GM18870 (cell line): ENCODE results near the gene LRP2.
"Not testable (repeated sequence)": the region's sequence is repeated elsewhere in the genome, so short reads cannot be mapped to it uniquely, and the experiment has no call there.

Experiments used
- ATAC-seq: cut with Tn5 transposase; IDR thresholded peaks from one replicate; pipeline ENCODE4 v1.9.1; 2021; ENCODE audit warnings: moderate library complexity; ENCODE audit not compliant: unreplicated experiment

The LRP2 gene

DNA sequence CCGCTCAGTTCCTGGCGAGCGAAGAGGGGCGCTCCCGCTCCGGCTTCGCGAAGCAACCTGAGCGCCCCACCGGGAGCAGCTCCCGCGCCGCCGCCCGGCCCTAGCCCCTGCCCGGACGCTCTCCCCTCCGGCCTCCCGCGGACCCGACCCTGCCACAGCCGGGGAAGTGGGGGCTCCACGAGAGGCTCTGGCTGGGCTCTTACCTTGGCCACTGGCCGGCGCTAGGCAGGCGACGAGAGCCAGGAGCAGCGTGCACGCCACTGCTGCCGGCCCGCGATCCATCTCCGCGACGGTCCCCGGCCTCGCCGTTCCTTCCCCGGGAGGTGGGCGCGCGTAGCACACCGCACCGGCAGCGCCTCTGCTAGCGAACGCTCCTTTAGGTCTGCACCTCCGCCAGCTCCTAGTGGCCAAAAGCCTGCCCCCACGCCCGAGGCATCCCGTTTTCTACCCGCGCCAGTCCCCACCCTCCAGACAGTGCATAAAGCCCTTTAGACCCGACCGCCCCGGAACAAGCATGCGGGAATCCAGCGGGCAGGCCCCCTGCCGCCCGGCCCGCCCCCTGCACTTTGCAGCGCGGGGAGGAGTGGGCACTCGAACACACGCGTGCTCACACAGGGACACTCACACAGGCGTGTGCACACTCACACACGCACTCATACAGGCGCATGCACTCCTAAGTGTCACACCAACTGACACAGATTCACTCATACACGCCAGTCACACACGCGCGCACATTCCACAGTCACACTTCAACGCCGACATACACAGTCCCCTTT, at the start of gene LRP2:
TSS of gene LRP2 (minus strand) at position 417 of the 776 bp plus-strand sequence. CDS start at position 282, 135 bp downstream.
- no peak for ATAC-seq

DNA sequence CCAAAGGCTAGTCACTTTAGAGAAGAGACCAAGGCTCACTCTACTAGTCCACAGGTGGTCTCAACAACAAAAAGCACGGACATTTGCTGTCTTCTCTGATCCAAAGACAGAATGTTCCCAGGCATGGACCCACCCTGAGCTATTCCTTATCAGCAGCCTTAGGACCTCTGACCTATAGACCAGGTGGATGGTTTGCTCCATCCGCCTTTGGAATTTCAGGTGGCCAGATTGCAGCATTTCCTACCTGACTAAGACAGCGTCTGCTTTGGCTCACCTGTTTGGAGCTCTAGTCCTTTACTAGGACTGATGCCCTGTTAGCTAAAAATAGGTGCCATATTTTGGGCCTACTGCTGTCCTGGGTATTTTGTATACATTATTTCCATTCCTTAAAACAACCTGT, 44.6 kb upstream of the LRP2 start:
- no peak for ATAC-seq

DNA sequence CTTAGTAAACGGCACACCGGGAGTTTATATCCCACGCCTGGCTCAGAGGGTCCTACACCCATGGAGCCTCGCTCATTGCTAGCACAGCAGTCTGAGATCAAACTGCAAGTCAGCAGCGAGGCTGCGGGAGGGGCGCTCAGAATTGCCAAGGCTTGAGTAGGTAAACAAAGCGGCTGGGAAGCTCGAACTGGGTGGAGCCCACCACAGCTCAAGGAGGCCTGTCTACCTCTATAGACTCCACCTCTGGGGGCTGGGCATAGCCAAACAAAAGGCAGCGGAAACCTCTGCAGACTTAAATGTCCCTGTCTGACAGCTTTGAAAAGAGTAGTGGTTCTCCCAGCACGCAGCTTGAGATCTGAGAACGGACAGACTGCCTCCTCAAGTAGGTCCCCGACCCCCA, 37.2 kb upstream of the LRP2 start:
- ATAC-seq, result not testable (repeated sequence)

DNA sequence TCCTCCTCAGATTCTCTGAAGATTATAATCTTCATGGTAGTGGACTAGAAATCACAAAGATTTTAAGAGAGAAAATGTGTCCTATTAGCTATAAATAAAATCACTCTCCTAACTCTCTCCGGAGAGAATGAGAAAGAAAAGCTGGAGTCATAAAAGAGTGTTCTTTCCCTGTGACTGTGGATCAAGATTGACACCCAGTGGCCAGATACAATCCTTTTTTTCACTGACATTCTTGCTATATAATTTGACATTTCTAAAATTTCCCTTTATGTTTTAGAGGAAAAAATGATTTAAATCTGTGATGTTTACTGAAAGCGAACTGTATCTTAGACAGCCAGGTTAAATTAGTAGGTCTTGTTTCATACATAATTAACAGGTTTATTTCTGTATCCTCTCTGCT, 35.4 kb upstream of the LRP2 start:
- ATAC-seq, result no peak

DNA sequence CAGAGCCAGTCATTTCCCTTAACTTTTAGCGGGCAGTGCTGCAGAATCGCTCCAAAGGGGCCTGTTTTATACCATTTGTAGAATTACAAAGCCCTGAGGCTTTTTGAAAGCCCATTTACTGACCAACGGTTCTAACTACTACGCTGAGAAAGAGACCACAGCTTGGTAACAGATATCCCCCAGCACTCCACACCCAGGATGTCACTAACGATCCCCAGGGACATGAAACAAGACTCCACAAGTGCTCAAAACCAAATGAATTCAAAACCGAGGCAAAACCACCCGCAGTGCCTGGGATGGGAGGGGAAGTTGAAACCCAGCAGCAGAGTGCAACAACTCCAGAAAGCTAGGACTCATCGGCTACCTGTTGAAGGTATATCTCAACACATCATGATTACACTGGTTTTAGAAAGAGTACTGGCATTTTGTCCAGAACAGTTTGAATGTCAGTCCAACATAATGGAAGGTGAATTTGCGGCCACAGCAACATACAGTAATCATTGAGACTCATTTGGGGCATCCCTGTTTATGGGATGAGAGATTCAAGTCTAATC, 33.6 kb upstream of the LRP2 start:
- no peak for ATAC-seq

DNA sequence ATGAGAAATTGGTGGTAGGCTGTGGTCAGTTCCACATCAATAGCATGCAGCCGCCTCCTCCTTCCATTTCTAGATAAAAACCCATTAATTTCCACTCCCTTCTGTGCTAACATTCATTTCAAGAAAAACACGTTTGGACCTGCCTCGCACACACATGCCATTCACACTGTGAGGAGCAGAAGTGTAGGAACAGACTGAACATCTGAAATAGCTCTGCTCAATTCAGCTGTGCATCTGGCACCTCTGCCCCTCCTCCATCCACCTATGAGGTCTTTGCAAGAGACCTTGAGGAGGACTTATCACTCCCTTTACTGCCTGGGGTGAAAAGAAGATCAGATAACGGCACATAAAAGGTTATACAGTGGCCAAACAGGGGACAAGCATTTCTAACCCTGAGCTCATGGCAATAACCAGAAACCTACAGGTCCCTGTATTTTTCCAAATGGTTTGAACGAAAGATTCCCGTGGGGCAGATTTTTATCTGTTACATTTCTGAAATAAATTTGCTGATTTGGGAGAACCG, 30.8 kb upstream of the LRP2 start:
- ATAC-seq, result peak; percentile 52

DNA sequence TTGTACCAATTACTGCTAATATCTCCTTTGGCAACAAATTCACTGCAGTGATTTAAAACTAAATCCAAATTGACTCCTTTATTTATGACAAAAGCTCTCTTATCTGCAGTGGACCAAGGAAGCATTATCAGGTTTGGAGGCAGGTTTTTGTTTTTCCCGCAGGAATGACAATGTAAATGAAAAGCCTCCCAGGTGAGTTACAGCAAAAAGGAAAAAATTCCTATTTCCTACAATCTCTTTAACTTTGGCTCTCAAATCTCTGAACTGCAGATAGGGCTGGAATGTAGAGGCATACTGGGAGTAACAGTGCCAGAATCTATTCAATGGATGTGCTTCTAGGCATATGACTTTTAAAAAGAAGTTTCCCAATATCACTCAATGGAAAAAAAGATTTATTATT, 28.9 kb upstream of the LRP2 start:
- ATAC-seq, result no peak

DNA sequence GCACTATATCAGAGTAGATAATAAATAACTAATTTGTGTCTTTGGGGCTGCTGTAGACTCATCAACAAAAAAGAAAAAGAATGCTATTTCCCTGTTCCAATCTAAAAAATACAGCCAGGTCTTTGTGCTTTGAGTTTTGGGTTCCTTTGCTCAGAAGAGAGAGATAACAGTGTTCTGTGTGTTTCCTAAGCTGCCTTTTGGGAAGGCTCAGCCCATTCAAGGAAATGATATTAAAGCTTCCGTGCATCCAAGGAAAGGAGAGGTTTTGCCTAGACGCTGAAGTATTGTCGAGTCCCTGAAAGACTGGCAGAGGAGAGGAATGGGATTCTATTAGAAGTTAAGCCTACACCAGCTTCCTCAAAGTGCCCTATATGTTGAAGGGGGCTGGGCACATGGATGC, 25.8 kb upstream of the LRP2 start:
- ATAC-seq, result no peak

DNA sequence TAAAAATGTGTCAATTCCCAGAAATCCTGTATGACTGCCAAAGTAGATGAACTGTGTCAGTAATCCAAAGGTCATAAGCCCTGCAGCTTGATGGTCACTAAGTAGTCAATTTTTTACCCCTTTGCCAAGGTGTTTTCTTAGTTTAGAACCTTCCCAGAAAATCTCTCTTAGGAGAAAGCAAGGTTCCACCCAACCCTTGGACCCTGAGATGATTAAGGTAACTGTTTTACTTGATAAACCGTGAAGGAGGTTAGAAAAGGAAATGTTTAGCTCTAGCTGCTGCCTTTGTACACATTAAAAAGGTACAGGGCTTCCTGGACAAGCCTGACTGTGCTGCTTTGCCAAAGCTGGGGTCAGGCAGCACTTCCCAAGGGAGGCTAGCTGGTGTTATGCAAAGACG, 24.4 kb upstream of the LRP2 start:
- no peak for ATAC-seq

DNA sequence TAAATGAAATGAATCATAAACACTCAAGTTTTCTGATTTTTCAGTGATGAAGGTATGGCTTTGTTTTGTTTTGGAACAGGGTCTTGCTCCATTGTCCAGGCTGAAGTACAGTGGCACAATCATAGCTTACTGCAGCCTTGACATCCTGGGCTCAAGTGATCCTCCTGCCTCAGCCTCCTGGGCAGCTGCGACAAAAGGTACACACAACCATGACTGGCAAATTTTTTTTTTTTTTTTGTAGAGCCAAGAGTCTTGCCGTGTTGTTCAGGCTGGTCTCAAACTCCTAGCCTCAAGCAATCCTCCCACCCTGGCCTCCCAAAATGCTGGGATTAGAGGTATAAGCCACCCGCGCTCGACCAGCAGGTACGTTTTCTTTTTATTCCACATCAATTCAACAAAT, 22.5 kb upstream of the LRP2 start:
- no peak for ATAC-seq

DNA sequence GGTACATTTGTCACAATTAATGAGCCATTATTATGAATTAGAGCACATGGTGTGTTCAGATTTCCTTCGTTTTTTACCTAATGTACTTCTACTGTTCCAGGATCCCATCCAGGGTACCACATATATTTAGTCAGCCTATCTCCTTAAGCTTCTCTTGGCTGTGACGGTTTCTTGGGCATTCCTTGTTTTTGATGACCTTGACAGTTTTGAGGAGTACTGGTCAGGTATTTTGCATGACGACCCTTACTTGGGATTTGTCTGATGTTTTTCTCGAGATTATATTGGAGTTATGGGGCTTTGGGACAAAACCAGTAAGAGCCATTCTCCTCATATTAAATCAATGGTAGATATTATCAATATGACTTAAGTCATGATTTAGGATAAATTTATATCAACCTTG, 10.2 kb upstream of the LRP2 start:
- no peak for ATAC-seq

DNA sequence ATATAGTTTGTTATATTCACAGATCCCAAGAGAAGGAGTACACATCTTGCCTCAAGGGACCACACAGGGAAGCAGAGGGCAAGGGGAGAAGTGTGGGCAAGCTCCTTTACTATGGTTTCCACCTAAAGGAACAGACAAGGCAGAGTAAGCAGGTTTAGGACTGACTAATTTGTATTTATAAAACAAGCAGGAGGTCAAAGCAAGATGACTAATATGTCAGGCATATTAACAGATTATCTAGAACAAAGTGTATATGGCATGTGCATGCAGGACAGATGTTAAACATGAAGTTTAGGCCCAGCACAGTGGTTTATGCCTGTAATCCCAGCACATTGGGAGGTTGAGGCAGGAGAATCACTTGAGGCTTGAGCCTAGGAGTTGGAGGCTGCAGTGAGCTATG, 3.7 kb upstream of the LRP2 start:
- no peak for ATAC-seq

DNA sequence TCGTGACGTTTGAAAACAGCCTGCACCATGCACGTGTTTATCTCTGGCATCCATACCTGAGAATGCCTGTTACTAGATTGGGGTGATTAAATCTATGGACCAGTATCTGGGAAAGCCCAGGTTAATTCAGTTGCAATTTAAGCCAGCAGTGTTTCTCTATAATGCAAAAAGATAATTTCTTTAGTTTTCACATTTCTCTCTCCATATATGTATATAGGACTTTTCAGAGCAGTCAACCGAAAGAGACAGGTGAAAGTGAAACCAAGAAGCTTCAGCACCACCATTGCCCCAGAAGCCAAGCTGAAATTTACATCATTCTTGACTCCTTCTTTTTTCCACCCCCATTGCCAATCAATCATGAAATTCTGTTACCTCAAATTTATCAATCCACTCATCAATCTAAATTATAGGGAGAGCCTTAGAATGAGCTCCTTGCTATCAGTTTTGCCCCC, 2.7 kb upstream of the LRP2 start:
- peak; percentile 75 for ATAC-seq

DNA sequence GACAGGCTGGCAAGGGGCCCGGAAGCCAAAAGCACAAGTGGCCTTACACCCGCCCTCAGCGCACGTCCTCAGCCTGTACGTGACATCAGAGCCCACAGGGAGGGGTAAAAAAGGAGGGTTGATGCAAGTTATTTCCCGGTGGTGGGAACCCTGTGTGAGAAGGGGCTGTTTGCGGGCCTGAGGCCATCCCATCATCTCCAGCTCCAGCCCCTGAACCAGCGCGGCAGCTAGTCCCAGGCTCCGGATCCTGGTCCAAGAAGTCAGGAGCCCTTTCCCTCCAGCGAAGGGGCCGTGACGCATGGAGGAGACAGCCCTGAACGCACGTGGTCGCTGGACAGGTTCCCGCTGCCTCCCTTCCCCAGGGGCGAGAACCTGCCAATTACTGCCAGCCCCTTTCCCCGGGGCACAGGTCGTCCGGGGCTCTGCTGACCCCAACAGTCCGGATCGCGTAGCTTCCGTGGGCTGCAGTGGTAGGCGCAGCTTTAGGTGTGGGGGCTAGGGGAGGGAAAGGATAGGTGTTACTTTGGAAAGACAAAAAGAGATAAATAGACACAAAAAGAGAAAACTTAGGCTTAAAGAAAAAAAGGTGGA, 1.3 kb upstream of the LRP2 start:
- peak; percentile 38 for ATAC-seq

DNA sequence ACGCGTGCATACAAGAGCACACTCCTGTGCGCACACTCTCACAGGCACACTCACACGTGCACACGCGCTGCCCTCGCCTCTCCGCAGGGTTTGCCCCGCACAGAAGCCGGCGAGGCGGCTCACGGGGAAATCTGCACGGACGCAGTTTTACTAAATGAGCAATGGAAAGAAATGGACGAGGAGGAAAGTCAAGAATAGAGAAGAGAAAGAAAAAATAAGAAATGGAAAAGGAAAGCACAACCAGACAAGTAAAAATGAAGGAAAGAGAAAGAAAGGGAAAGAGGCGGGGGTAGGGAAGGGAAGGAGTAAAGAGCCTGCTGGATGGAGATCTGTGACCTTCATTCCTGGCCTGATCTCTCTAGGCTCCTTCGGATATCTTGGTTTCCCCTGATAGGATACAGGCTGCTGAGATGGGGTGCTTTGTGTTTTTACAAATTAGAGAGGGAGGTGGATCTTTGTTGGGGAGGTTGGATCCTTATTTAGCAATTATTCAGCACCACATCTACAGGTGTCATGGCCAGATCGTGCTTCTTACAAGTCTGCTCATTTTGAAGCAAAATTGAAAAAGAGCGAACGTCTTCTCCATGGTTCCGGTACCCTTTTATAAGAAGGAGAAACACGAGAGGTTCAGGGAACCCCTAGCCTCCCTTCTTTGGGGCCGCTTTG, 693 bp upstream of the LRP2 start:
- ATAC-seq, result peak; percentile 11

DNA sequence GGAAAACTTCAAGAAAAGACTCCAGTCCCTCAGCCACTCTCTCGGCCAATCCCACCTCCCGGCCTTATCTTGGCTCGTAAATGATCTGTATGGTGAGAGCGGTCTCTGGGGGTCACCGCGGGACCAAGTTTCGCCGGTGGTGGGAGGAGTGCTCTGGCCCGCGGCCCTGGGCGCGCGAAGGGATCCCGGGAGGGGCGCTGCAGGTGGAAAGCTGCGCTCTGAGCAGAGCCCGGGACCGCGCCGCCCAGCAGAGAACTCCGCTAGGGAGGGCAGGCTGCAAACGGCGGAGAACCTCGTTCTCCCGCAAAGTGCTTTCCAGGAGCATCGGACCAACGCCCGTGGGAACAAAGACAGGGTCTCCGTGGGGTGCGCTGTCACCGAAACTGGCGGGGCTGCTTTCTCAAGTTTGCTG, 622 bp downstream of the LRP2 start:
- ATAC-seq, result no peak

DNA sequence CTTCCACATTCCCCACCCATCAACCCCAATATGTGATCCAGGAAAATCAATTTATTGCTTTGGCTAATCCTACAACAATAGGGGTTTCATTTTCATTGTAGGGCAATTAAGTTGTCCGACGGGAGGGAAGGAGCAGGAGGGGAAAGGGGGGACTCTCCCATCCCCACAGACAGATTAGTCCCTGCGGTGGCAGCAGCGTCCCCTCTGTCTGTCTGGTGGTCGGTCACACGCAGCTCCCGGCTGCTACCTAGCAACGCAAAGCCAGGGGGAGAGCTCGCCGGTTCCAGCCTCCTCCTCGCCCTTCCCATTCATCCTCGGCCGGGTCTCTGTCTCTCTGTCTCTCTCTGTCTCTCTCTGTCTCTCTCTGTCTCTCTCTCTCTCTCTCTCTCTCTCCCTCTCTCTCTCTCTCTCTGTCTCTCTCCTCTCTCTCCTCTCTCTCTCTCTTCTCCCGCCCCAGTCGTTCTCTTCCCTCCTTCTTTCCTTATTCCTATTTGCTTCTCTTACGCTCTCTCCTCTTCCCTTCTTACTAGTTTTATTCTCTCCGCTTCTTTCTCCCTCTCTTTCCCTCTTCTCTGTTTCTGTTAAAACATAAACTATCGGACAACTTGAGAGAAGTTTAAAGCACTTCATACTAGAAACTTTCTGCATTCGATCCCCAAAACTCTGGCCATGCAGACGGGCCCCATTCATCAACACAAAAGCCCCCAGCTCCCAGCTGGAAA, 1.2 kb downstream of the LRP2 start:
- ATAC-seq, result no peak

DNA sequence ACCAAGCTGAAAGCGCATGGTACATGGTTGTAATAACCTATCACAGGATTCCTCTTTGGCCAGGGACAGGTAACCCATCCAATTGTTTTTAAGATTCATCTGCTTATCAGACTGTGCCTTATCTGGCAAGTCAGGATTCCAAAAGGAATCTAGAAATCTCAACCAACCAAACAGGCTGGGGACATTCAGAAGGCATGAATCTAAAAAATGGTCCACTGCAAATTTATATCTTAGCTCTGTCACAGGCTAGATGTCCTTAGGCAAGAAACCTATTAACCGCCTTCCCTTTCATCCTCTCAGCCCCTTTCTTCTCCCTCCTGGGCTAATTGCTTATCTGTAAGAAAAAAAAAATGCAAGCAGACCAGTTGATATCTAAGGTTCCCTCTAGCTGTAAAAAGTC, 4.3 kb downstream of the LRP2 start:
- ATAC-seq, result no peak

DNA sequence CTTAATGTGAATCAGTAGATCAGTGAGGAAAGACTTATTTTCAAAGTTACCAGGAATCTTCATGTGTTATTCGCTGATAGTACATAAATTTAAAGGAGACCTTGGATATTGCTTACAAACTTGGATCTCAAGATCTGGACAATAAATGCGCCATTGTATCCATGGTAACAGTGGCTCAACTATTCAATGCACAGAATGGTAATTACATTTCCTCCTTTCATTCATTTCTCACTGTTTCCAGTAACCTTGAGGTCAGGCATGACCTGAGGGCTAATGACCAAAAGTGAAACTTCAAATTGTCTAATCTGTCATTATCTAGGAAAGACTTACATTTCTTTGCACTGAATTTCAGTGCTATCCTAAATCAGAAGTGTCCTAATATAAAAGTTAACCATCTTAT, 8.1 kb downstream of the LRP2 start:
- ATAC-seq, result no peak

DNA sequence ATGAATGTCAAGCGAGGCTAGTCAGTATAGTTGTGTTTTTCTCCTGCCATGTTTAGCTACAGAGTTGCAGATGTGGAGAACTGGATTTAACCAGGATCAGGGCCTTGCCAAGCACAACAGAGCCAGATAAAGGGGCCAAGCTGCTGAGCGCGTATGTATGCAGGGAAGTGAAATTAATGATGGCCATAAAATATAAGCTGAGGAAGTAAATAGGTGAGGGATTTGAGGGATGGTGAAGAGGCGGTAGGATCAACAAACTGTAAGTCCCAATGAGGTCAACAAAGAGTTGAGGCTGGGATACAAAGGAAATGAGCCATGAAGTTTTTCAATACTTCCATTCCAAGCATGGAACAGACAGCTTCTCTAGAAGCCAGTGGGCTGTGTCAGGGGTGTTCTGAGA, 10.6 kb downstream of the LRP2 start:
- no peak for ATAC-seq

DNA sequence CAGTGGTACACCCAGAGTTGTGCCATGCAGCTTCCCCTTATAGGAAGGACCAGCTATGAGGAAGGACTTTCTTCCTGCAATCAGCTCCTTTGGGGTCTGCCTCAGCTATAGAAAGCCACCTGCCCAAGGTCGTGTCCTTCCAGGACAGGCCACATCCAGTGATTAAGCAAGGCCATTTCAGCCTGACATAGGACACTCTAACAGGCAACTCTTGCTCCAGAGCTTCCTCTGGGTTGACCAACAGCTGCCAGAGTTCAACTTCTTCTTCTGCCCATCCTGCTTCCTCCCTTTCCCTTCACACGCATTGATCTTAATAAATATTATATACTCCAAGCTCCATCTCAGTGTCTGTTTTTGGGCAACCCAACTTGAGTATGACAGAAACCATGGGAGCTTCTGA, 12.8 kb downstream of the LRP2 start:
- no peak for ATAC-seq
